Stimulated activated CD8-positive, alpha-beta memory T cell treated with anti-CD3 and anti-CD28 coated beads, Interleukin-4, amount 100 ng/mL, for 4 hours (primary cell): ENCODE measurements around the gene CD164L2.
A peak's percentile ranks its signal among the peaks of the same experiment; 100 is the strongest.
"Not testable (repeated sequence)": the region's sequence is repeated elsewhere in the genome, so short reads cannot be mapped to it uniquely, and the experiment has no call there.

Experiments
- DNase-seq, 2 donors: peaks; one replicate each; pipeline ENCODE4 v3.0.0-alpha.2; 2020; ENCODE audit warnings: low read depth in 2 of 2, low spot score in 1 of 2

Gene CD164L2

DNA sequence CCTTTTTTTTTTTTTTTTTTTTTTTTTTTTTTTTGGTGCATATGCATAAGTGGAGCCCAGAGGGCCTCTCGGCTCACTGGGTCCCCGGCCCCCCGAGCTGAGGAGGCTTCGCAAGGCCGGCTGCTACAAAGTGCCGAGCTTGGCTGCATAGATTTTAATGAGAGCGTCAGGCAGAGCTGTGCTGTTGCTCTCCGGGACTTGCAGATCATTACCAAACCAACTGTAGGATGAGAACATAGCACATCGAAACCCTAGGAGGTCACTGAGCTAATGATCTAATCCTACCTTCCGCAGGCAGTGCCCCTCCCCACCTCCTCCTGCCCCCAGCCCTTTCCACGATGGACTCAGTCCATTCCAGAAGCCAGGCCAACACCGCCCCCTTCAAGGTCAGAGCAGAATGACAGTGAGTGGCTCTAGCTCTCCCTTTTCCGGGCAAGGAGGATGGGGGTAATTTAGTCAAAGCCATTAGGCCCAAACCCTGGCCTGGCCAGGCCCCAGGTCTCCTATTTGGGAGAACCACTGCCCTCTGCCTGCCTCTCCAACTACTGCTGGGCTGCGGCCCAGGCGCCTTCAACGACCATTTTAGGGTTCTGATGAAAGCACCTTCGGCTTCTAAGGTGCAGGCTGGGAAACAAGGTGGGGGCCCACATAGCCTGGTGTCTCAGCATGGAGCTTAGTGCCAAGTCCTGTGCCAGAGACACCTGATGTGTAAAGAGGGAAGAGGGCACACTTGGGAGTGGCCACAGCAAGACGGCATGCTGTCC, 22.6 kb upstream of the CD164L2 start:
- DNase-seq: not testable (repeated sequence)

- no peak for DNase-seq
Measured at GRCh38 chr1:27405074-27405473, 21.9 kb upstream of the CD164L2 start.

- DNase-seq: no peak
Measured at GRCh38 chr1:27403931-27404330, 20.8 kb upstream of the CD164L2 start.

DNA sequence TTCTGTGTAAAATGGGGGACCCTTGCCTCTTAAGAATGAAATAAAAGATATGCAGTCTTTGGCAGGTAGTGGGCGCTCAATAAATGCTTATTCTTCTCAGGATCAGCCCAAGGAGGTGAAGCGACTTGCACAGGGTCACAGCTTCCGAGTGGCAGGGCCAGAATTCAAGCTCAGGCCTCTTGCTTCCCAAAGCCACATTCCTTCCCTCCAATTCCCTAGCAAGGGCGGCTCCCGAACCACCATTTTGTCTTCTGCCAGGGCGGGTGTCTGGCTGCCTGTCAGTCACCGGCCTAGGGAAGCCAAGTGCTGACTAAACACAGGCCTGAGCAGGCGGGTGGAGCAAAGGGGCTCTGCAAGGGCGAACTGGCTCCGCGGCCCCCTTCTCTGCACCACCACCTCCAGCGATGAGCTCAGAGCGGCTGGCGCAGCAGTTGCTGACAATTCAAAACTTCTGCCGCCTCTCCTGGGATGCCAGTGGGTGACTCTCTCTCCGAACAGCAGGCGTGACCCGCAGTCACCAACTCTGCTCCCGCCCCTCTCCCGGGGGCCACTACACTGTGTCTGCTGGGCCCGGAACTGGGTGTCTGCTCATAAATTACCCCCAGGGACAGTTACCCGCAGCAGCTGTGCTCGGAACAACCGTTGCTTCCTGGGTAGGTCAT, 20.1 kb upstream of the CD164L2 start:
- no peak for DNase-seq

DNA sequence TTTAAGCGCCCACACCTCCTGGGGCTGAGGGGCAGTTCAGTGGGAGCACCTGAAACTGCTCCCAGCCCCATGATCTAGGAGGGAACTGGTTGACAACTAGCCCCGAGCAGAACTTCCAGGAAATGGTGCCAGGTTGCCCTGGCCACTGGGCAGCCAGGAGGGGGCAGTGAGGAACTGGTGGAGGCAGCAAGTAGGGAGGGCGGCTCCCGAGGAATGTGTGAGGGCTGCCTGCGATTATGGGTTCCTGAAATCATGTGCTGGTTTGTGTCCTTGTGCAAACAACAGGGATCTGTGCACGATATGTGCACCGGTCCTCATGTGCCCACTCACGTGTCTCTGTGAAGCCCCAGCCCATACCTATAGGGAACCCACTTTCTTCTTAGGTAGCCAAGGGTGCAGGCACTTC, 19.2 kb upstream of the CD164L2 start:
- no peak for DNase-seq

DNA sequence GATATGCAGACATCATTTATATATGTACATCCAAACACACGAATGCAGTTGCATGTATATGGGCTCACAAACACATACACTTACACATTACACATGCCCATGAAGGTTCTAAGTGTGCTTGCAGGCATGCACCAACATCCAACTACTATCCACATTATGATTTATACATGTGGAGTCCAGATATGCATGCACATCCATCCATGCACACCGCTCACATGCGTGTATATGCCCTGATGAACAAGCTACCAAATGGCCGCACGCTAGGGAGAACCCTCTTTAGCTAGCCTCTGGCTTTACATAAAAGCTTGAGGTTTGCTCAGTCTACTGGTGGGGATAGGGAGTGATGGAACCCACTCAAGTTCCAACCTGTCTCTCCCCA, 17.8 kb upstream of the CD164L2 start:
- DNase-seq: no peak

DNA sequence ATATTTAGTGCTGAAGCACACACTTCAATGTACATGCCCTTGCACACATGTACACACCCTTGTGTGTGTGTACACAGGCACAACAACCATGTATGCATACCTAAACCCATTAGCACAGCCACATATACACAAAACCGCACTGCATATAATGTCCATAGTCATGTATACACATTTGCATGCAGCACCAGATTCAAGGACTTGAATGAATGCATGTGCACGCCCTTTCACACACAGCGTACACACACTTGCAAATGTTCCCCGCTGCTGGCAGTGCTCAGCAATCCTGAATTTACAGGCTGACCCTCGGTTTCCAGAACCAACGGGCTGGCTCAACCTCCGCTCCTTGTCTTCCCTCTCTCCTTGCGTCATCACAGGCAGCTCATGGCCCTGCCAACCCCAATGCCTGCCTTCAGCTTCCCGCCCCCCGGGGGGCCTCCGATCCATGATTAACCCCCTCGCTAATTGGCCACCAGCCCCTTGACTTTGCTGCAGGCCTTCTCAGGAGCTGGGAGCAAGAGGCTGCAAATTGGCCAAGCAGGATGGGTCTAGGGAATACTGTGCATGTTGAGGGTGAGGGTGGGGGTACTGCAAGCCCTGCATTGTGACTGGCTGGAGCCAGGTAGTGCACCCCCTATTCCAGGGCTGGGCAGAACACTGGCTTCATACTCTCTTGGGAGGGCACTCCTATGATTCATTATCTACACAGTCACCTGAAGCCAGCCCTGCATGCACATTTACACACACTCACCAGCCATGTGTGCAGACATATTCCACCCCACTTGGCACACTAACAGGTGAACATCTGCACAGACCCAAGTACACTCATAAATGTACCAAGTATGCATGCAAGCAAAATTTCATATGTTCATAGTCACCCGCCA, 17.2 kb upstream of the CD164L2 start:
- no peak for DNase-seq

DNA sequence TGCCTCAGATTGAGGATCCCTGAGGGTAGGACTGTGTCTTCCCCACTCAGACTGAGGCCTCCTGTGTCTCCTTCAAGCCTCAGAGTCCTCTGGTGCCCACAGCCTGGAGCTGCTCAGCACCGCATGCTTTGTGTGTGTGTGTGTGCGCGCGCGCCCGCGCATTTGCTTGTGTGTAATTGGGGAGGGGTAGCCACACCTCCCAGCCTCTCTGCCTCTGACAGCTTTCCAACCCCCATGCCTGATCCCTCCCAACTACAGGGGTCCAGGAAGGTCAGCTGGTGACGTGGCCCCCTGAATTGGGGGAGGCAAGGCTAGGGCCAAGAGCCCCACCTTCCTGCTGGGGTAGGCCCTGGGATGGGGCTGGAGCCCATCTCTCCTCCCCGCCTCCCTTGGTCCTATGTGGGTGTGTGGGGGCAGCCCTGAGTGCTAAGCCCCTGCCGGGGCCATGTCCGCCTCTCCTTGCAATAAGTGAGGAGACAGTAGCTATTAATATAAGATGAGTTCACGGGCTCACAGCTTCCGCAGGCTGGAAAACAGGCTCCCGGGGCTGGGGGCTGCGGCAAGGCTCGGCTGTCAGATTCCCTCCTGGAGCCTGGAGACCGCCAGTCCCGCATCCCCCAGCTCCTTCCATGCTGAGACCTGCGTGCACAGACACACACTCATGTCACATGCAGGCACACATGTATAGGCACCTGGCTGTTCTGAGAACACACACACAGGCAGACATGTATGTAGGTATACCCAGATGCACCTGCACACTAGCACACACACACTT, 16.3 kb upstream of the CD164L2 start:
- DNase-seq: no peak

GRCh38 chr1:27398405-27399149, 15.4 kb upstream of the CD164L2 start:
- no peak for DNase-seq

- DNase-seq: no peak
Measured at GRCh38 chr1:27397749-27398148, 14.6 kb upstream of the CD164L2 start.

DNA sequence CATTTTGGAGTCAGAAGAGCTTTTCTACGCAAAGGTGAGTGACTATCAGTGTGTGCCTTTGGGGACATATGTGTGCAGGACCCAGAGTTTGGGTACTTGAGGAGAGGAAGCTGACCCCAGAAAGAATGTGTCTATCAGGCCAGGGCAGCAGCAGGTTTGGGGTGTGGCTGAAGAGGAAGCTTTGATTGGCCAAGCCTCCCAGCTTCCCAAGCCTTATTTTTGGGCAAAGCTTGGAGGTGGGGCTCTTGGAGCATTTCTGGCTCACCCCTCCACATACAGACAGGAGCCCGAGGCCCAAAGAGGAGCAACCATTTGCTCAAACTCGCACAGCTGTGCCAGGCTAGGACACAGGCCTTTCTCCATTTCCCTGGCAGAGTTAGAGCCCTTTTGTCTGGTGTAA, 14.0 kb upstream of the CD164L2 start:
- no peak for DNase-seq

- DNase-seq: peak; percentile 57 to 61
Measured at GRCh38 chr1:27395441-27396195, 12.5 kb upstream of the CD164L2 start.

DNA sequence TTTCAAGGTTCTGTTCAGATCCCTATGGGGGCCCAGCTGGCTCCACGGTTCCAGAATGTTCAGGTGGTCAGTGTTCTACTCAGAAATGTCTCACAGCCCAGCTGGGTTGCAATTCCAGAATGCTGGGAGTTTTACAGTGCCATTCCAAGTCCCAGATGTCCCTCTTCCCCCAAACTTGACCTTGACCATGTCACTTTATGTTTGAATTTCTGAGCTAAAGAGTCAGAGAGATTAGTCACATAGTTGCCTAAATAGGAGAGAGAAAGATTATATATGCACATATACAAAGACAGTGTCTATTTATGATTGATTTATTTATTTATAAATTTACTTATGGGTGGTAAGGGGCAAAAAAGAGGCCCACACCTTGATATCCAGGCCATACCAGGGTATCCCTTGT, 11.8 kb upstream of the CD164L2 start:
- DNase-seq: no peak

- DNase-seq: no peak
Measured at GRCh38 chr1:27394282-27394658, 11.1 kb upstream of the CD164L2 start.

DNA sequence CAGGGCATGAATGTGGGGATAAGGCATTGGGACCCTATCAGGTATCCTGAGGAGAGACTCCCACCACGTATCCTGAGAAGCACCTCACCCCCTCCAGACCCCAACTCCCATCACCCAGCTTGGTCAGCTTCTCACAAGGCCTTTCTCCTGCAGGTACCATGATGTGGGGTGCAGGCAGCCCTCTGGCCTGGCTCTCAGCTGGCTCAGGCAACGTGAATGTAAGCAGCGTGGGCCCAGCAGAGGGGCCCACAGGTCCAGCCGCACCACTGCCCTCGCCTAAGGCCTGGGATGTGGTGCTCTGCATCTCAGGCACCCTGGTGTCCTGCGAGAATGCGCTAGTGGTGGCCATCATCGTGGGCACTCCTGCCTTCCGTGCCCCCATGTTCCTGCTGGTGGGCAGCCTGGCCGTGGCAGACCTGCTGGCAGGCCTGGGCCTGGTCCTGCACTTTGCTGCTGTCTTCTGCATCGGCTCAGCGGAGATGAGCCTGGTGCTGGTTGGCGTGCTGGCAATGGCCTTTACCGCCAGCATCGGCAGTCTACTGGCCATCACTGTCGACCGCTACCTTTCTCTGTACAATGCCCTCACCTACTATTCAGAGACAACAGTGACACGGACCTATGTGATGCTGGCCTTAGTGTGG, 10.6 kb upstream of the CD164L2 start:
- DNase-seq: no peak

DNA sequence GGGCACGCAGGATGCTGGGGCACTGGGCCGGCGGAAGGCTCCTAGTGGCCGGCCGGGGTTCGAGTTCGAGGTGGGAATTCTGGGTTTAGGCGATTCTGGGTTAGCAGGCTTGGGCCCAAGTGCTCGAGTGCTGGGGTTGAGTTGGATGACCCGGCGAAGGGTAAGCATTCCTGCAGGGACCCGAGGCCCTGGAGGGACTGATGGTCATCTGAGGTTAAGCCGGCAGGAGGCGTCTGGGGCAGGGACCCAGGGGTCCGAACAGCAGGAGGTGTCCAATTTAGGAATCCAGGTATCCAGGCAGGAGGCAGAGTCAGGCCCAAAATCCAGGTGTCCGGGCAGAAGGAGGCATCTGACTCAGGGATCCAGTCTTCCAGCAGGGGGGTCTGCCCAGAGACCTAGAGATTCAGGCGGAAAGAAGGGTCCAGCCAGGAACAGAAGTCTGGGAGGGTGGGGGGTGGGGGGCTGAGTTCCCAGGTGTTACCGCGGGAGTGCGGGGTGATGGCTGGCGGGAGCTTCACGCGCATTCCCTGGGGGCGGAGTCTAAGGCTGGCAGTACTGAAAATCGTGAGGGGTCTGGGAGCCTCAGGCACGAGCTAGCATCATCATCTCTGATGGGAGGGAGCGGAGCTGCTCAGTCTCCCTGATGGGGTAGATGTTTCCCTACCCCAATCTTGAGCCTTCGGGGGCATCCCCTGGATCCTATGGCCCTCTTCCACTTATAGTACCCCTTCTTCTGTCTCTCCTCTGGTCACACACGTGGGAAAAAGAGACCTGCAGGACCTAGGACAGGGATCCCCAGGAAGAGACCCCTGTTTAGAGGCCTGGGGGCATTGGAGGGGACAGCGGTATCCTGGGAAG, 9.9 kb upstream of the CD164L2 start:
- no peak for DNase-seq

DNA sequence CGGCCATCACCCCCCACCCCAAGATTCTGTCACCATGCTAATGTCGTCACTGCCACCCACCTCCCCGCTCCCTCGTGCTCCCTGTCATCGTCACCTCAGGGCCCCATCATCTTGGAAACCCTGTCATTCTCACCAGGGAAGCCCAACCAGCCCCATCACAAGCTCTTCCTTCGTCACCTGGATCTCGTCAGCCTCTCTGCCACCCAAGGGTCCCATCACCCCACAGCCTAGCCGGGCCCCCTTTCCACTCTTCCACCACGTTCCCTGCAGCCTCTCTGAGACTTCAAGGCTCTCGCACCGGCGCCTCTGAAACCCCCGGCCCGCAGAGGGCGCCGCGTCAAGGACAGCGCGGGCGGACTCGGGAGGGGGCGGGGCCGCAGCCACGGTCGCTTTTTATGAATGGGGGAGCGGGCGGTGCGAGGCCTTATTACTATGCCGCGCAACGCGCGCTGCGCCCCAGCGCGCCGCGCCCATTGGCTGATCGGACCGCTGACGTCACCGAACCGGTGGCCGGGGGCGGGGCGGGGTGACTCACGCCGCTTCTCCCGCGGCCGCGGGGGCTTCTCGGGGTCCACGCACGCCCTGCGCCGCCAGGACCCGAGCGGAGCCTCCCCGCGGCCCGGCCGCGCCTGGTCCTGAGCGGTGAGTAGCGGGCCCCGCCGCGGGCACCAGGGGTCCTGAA, 9.1 kb upstream of the CD164L2 start, which contains the start of gene GPR3:
Gene GPR3 (plus strand): TSS at position 527 of the 682 bp plus-strand sequence. CDS start 1,177 bp downstream, outside the sequence.
- DNase-seq: peak; percentile 85
